Measurements from ENCODE around the gene PSMB5.

PSMB5 gene

DNA sequence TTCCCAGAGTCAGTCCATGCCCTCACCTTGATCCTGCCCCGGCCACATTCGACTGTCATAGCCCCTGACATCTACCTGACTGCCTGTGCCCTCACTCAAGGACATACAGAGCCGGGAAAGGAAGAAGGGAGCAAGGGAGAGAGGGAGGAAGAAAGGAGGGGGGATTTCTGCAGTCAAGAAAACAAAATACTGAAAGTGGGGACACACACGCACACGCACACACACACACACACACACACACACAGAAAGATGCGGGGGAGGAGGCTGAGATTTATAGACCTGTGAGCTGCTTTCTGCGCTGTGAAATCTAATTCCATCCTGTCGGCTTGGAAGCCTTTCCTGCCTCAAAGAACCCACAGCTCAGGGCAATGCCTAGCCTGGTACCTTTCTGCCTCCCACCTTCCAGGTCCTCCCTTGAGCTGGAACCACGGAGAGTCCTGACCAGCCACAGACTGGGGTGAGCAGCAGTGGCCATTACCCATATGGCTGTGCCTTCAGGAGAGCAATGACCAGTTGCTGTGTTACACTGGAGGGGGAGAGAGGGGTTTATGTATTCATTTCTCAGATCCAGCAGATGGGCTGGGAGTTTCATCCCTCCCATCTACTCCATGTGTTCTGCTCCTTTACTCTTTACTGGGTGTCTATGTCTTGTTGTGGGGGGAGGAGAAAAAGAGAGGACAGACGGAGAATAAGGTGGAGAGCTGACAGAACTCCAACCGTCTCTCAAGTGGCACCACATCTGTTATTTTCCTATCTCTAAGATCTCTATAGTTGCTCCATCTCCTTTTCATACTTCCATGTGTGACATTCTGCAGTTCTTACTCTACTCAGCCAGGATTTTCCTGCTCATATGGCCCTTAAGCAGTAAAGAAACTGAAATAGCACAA, 37.7 kb downstream of the PSMB5 start:
- no peaks in the 10 kb centered on the region for H3K9me3 ChIP-seq (ENCODE audit: insufficient read depth, low read depth, low read length)
- peaks cover 5% of the 10 kb centered on the region for H3K4me1 ChIP-seq (ENCODE audit: insufficient read depth, low read length)
- 84% methylated on average over 11 of the region's 11 CpGs for WGBS
- no peaks in the 10 kb centered on the region; the same call in 1 of the 2 replicates for H3K36me3 ChIP-seq (ENCODE audit: insufficient read depth, low read length)
- H3K27me3 ChIP-seq (ENCODE audit: insufficient read depth, low read length), result no peaks in the 10 kb centered on the region
- no peak overlapping the region for H3K9ac ChIP-seq (ENCODE audit: low read depth, low read length)
- H3K27ac ChIP-seq (ENCODE audit: low read depth, low read length), result no peak overlapping the region
- H3K4me3 ChIP-seq (ENCODE audit: low read length), result no peak overlapping the region

DNA sequence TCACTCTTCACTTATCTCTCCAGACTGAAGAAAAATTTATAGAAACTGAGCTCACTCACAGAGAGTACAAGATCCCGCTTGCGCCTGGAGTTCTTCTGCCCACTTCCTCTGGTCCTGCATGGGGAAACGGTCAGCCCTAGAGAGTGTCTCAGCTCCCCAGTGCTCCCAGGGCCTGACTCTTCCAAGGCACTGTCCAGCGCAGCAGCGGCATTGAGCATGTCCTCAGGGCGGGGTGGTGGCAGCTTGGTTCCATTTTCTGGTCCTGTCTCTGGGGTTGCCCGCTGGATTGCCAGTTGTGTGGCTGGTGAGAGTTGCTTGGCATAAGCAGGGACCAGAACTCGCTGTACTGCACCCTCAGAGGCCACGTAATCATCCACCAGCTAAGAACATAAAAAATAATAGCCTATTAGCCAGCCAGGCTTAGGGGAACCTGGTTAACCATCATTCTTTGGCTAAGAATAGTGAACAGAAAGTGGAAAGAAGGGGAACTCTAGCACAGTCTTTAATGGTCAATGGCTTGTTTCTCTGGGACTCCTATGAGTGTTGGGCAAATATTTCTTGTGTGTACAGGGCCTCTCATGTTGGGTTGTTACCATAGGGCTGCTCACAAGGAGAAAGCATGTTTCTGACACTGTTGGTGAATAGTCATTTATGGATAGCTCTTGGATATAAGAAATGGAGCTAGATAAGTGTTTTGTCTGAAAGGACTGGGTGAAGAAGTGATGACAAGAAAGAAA, 38.6 kb downstream of the PSMB5 start:
- H3K36me3 ChIP-seq (ENCODE audit: insufficient read depth, low read length), result no peaks in the 10 kb centered on the region; the same call in 1 of the 2 replicates
- H3K4me1 ChIP-seq (ENCODE audit: insufficient read depth, low read length), result peaks cover 5% of the 10 kb centered on the region
- 92% methylated on average over 9 of the region's 9 CpGs for WGBS
- no peaks in the 10 kb centered on the region for H3K9me3 ChIP-seq (ENCODE audit: insufficient read depth, low read depth, low read length)
- no peak overlapping the region for H3K4me3 ChIP-seq (ENCODE audit: low read length)
- no peak overlapping the region for H3K27ac ChIP-seq (ENCODE audit: low read depth, low read length)
- no peaks in the 10 kb centered on the region for H3K27me3 ChIP-seq (ENCODE audit: insufficient read depth, low read length)
- H3K9ac ChIP-seq (ENCODE audit: low read depth, low read length), result no peak overlapping the region

DNA sequence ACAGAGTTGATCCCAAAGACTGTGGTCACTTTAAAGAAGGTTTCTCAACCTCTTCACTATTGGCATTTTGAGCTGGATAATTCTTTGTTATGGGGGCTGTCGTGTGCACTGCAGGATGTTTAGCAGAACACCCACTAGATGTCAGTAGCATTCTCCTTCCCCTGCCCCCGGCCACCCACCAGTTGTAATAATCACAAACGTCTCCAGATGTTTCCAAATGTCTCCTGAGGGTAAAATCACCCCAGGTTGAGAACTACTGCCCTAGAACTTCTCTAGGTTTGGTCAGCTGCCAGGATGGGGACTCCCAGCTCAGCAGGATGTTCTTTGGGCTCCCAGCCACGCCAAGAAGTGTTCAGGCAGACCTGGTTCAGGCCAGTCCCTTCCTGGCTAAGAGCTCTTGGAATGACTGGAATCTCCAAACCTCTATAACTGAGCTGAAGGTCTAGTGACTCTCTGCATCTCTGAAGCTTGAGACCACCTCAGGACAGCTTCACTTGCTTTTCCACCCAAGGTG, 39.9 kb downstream of the PSMB5 start:
- H3K9ac ChIP-seq (ENCODE audit: low read depth, low read length), result no peak overlapping the region
- 20% methylated on average over 4 of the region's 4 CpGs for WGBS
- H3K27ac ChIP-seq (ENCODE audit: low read depth, low read length), result no peak overlapping the region

DNA sequence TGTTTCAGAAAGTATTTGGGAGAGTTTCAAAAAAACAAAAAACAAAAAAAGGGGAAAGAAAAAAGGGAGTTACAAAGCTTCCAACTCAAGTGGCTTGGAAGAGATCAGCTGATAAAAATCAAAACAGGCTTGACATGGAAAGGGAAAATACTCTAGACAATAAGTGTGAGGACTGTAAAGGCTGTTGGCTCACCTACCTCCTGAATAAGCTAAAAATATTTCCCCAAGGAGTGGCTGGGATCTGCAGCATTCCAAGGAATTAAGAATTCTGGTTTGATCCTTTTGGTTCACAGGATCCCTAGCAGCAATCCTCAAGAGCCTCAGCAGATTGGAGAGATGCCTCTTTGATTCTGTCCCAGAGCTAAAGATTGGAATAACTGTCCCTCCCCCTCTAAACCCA, 41.2 kb downstream of the PSMB5 start:
- no peaks in the 10 kb centered on the region for H3K27me3 ChIP-seq (ENCODE audit: insufficient read depth, low read length)
- peaks cover 5% of the 10 kb centered on the region for H3K4me1 ChIP-seq (ENCODE audit: insufficient read depth, low read length)
- no peaks in the 10 kb centered on the region for H3K9me3 ChIP-seq (ENCODE audit: insufficient read depth, low read depth, low read length)
- no peak overlapping the region for H3K9ac ChIP-seq (ENCODE audit: low read depth, low read length)
- H3K27ac ChIP-seq (ENCODE audit: low read depth, low read length), result no peak overlapping the region
- H3K36me3 ChIP-seq (ENCODE audit: insufficient read depth, low read length), result no peaks in the 10 kb centered on the region
- no peak overlapping the region for H3K4me3 ChIP-seq (ENCODE audit: low read length)

More for the DNA sequence above, 39.9 kb downstream of the PSMB5 start:
- no peaks in the 10 kb centered on the region for H3K9me3 ChIP-seq (ENCODE audit: insufficient read depth, low read depth, low read length)
- H3K4me1 ChIP-seq (ENCODE audit: insufficient read depth, low read length), result peaks cover 5% of the 10 kb centered on the region
- H3K27me3 ChIP-seq (ENCODE audit: insufficient read depth, low read length), result no peaks in the 10 kb centered on the region
- H3K4me3 ChIP-seq (ENCODE audit: low read length), result no peak overlapping the region
- no peaks in the 10 kb centered on the region; the same call in 1 of the 2 replicates for H3K36me3 ChIP-seq (ENCODE audit: insufficient read depth, low read length)

DNA sequence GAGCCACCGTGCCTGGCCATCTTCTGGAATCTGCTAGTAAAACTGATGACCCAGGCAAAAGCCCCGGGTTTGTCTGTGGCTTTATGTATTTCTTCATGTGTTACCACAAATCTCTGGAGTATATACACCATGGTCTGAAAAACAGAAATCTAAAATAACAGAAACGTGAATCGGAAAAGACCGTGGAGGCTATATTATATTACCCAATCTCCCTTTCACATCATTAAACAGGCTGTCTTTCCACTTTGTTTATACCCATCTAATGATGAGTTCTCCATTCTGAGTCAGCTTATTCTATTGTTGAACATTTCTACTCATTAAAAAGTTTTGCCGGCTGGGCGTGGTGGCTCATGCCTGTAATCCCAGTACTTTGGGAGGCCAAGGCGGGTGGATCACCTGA, 42.8 kb downstream of the PSMB5 start:
- H3K27ac ChIP-seq (ENCODE audit: low read depth, low read length), result no peak overlapping the region
- H3K4me1 ChIP-seq (ENCODE audit: insufficient read depth, low read length), result peaks cover 5% of the 10 kb centered on the region
- no peak overlapping the region for H3K4me3 ChIP-seq (ENCODE audit: low read length)
- no peaks in the 10 kb centered on the region for H3K9me3 ChIP-seq (ENCODE audit: insufficient read depth, low read depth, low read length)
- H3K9ac ChIP-seq (ENCODE audit: low read depth, low read length), result no peak overlapping the region
- 96% methylated on average over 8 of the region's 8 CpGs for WGBS
- no peaks in the 10 kb centered on the region for H3K27me3 ChIP-seq (ENCODE audit: insufficient read depth, low read length)
- no peaks in the 10 kb centered on the region for H3K36me3 ChIP-seq (ENCODE audit: insufficient read depth, low read length)

DNA sequence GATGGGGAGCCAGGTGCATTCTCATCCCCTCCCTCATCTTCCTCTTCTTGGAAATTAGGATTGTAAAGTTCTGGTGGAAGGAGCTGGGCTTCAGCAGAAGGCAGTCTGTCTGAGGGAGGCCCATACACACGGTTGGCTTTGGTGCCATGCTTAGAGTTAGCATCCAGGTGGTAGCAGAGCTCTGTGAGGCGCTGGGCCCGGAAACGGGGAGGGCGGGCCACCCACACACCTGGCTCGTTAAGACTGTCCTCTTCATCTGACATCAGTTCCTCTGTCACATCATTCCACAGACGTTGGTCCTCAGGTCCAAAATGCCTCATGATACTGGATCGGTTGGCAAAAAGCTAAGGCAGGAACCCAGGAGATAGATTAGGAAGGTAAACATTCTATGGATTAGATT, 47.4 kb downstream of the PSMB5 start:
- H3K4me1 ChIP-seq (ENCODE audit: insufficient read depth, low read length), result no peaks in the 10 kb centered on the region
- H3K36me3 ChIP-seq (ENCODE audit: insufficient read depth, low read length), result no peaks in the 10 kb centered on the region
- WGBS, result 93% methylated on average over 8 of the region's 8 CpGs
- H3K27ac ChIP-seq (ENCODE audit: low read depth, low read length), result no peak overlapping the region
- no peak overlapping the region for H3K9ac ChIP-seq (ENCODE audit: low read depth, low read length)
- H3K27me3 ChIP-seq (ENCODE audit: insufficient read depth, low read length), result no peaks in the 10 kb centered on the region
- no peak overlapping the region for H3K4me3 ChIP-seq (ENCODE audit: low read length)
- no peaks in the 10 kb centered on the region for H3K9me3 ChIP-seq (ENCODE audit: insufficient read depth, low read depth, low read length)

DNA sequence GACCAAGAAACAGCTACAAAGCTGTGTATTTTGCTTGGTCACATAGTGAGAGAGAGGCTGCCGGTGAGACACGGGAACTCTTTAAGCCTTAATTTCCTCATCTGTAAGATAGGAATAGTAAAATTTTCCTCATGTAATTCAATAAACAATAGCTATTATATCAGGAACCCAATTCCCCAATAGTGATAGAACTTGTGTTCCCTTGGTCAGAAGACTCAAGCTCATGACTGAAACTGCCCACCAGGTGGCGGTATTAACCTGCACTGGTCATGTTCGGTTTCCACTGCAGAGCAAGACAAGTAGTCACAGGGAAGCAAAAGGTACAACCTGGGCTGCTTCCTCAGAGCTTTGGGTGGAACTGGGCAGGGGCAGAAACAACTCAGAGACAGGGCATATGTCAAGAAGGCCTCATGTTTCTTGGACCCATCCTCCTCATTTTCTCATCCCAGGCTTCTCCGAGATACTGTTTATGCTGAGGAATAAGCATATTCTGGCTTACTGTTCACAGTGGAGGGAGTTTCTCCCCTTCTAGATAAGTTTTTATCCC, 48.1 kb downstream of the PSMB5 start:
- H3K9ac ChIP-seq (ENCODE audit: low read depth, low read length), result no peak overlapping the region
- no peaks in the 10 kb centered on the region for H3K36me3 ChIP-seq (ENCODE audit: insufficient read depth, low read length)
- H3K9me3 ChIP-seq (ENCODE audit: insufficient read depth, low read depth, low read length), result no peaks in the 10 kb centered on the region
- WGBS, result 25% methylated on average over 5 of the region's 5 CpGs
- no peak overlapping the region for H3K27ac ChIP-seq (ENCODE audit: low read depth, low read length)
- H3K4me3 ChIP-seq (ENCODE audit: low read length), result no peak overlapping the region
- no peaks in the 10 kb centered on the region for H3K4me1 ChIP-seq (ENCODE audit: insufficient read depth, low read length)
- H3K27me3 ChIP-seq (ENCODE audit: insufficient read depth, low read length), result peaks cover 5% of the 10 kb centered on the region; the same call in 1 of the 2 replicates

DNA sequence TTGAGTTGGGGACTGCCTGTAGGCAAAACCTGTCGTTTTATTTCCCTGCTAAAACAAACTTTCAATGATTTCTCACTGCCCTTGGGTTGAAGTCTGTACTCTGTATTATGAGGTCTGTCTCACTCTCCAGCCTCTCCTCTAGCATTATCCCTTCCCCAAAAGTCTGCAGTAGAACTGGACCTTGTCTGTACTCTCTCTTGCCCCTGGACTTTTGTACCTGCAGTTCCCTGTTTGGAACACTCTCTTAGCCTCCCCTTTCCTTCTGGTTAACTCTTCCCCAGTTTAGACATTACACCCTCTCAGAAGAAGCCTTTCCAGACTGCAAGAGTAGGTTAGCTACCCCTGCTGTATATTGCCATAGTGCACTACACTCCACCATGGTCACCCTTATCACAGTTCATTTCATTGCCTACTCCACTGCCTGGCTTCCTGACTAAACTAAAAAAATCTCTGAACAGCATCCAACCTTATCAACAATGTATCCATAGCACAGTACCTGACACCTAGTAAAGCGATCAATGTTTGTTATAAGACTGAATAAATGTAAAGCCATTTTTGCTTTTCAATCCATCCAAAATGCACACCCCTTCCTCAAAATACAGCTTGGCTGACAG, 48.7 kb downstream of the PSMB5 start:
- Histone ChIP-seq H3K27ac (ENCODE audit: low read depth, low read length) (no peak overlapping the region), H3K4me3 (ENCODE audit: low read length) (no peak overlapping the region), H3K27me3 (ENCODE audit: insufficient read depth, low read length) (peaks cover 11% of the 10 kb centered on the region; the same call in 1 of the 2 replicates), H3K9me3 (ENCODE audit: insufficient read depth, low read depth, low read length) (no peaks in the 10 kb centered on the region), H3K36me3 (ENCODE audit: insufficient read depth, low read length) (no peaks in the 10 kb centered on the region), H3K4me1 (ENCODE audit: insufficient read depth, low read length) (no peaks in the 10 kb centered on the region), H3K9ac (ENCODE audit: low read depth, low read length) (no peak overlapping the region)
- 86% methylated on average over 1 of the region's 2 CpGs for WGBS

DNA sequence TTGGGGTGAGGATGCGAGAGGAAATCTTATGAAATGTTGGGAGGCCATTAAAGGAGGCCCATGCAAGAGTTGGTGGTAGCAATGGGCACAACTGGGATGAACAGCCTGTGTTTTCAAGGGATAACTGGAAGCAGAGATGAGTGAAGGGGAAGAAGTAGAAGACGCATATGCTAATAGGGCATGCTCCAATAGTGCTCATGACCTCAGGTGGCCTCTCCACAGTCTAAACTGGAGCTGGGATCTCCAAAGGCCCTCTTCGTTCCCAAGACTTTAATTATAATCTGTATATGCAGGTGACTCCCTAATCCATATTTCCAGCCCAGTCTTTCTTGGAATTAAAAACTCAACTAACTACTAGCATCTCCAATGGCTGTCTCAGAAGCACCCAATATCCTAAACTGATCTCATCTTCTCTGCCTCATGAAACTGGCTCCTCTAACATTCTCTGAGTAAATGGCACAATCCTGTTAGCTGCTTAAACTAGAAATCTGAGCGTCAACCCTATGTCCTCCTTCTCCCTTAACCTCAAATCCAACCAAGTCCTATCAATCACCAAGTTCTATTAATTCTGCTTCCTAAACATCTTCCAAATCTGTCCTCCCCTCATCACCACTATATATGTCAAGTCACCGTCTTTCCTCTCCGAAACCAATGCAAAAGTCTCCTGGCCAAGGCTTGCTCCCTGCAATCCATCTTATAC, 49.6 kb downstream of the PSMB5 start:
- Histone ChIP-seq H3K36me3 (ENCODE audit: insufficient read depth, low read length) (no peaks in the 10 kb centered on the region; the same call in 1 of the 2 replicates), H3K9me3 (ENCODE audit: insufficient read depth, low read depth, low read length) (no peaks in the 10 kb centered on the region), H3K4me3 (ENCODE audit: low read length) (no peak overlapping the region), H3K9ac (ENCODE audit: low read depth, low read length) (no peak overlapping the region), H3K27ac (ENCODE audit: low read depth, low read length) (no peak overlapping the region), H3K4me1 (ENCODE audit: insufficient read depth, low read length) (peaks cover 3% of the 10 kb centered on the region), H3K27me3 (ENCODE audit: insufficient read depth, low read length) (peaks cover 12% of the 10 kb centered on the region; the same call in 1 of the 2 replicates)
- 89% methylated on average over 6 of the region's 6 CpGs for WGBS

DNA sequence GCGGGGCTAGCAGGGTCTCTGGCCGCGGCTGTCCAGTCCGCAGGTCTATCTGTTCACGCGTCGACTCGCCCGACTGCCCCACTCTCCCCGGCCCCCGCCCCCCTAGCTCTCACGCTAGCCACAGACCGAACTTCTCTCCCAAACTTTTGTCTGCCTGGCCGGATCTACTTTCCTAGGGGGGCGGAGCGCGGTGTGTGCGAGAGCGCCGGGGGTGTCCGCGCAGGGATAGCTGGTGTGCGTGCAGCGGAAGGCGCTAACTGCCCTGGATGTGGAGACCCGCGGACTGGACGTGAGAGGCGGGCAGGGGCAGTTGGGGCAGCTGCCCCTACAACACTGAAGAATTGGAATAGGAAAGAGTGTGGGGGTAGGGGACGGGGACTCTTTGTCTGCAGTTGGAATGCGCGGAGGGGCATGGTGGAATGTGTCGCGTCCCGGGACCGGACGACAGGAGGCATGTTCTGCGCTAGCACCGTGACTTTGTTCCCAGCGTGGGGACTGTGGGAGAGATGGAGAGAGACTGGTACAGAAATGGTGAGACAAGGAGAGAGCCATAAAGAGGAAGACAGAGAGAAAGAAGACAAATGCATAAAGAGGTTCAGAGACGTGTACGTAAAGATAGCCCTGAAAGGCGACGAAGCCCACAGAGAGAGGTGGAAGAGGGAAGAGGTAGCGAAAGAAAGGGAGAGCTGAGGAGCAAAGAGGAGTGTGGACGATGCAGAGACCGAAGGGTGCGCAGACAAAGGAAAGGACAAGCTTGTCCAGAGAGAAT, 52.0 kb downstream of the PSMB5 start, which contains the start of gene AJUBA:
TSS of gene AJUBA (minus strand) at position 75 of the 769 bp plus-strand sequence. CDS start 285 bp downstream, outside the sequence.
- Histone ChIP-seq H3K4me1 (ENCODE audit: insufficient read depth, low read length) (peaks cover 25% of the 10 kb centered on the region), H3K27me3 (ENCODE audit: insufficient read depth, low read length) (peaks cover 12% of the 10 kb centered on the region; the same call in 1 of the 2 replicates), H3K9ac (ENCODE audit: low read depth, low read length) (peak within 1 kb of the TSS; percentile 92), H3K27ac (ENCODE audit: low read depth, low read length) (peak within 1 kb of the TSS; percentile 88), H3K36me3 (ENCODE audit: insufficient read depth, low read length) (peaks cover 17% of the 10 kb centered on the region), H3K4me3 (ENCODE audit: low read length) (peak within 1 kb of the TSS; percentile 83), H3K9me3 (ENCODE audit: insufficient read depth, low read depth, low read length) (no peaks in the 10 kb centered on the region)
- WGBS, result 1% methylated on average over 48 of the region's 48 CpGs

All from HUES64 (cell line).